Transverse colon (tissue), 4 donors: ENCODE data around the gene EIF3B.

ENCODE experiments used
- CTCF ChIP-seq, 5 experiments: fragments of 200-600 bp in 3 of 5; fragments of 450-650 bp in 2 of 5; sonication (generic) in 3 of 5; IDR thresholded peaks; 1 replicate in 2 of 5; 2 replicates in 3 of 5; pipeline ENCODE4 v1.5.1; 2016 to 2017; ENCODE audit warnings: antibody characterized with exemption in 5 of 5, inconsistent platforms in 3 of 5, mild to moderate bottlenecking in 2 of 5, moderate library complexity in 1 of 5
- POLR2A ChIP-seq: fragments of 450-650 bp; IDR thresholded peaks from one replicate; pipeline ENCODE4 v1.6.1; 2016; ENCODE audit warnings: antibody characterized with exemption, mild to moderate bottlenecking, moderate library complexity
- POLR2AphosphoS5 ChIP-seq, 3 donors: sonication (generic); formaldehyde crosslinking; IDR thresholded peaks; one replicate each; pipeline ENCODE4 v1.6.1; 2016; ENCODE audit warnings: antibody characterized with exemption in 3 of 3

- TF ChIP-seq POLR2A, result peak; percentile 28
- peak; percentile 29 to 81 (median 81) for TF ChIP-seq POLR2AphosphoS5 (IDR thresholded peaks at IDR 0.05)
- TF ChIP-seq CTCF (IDR thresholded peaks at IDR 0.05), result peak in 2 of 5 experiments; percentile 5 to 15
These were observed at the start of gene EIF3B for GRCh38 chr7:2354186-2354938.
